Progenitor cell of endocrine pancreas (in vitro differentiated cells): ENCODE results near the gene TMEM81. TPM values are rescaled to one million over a fixed set of nuclear protein-coding genes. Genes with fewer than 3 reads are reported as not detected.

Experiments
- DNase-seq: peaks from one replicate; pipeline ENCODE4 v3.0.0; 2021; ENCODE audit warnings: low spot score; ENCODE audit not compliant: unreplicated experiment
- H3K27ac Mint-ChIP-seq: 2 replicates; pipeline ENCODE4 v1.8.0; 2021; ENCODE audit warnings: mild to moderate bottlenecking, moderate library complexity, mixed read lengths
- H3K27me3 Mint-ChIP-seq: 2 replicates; pipeline ENCODE4 v1.8.0; 2021; ENCODE audit warnings: mixed read lengths
- H3K36me3 Mint-ChIP-seq: 2 replicates; pipeline ENCODE4 v1.8.0; 2022; ENCODE audit warnings: mixed read lengths; ENCODE audit not compliant: insufficient read depth
- H3K4me1 Mint-ChIP-seq: 2 replicates; pipeline ENCODE4 v1.8.0; 2021; ENCODE audit warnings: low read depth, mixed read lengths
- H3K4me3 Mint-ChIP-seq: 2 replicates; pipeline ENCODE4 v1.8.0; 2021; ENCODE audit warnings: low read depth, mild to moderate bottlenecking, moderate library complexity, mixed read lengths
- H3K9me3 Mint-ChIP-seq: 2 replicates; pipeline ENCODE4 v1.8.0; 2021; ENCODE audit warnings: low read depth, mixed read lengths
- total RNA-seq: library from RNA; stranded (reverse); gene quantifications from 2 replicates; pipeline ENCODE4 v1.2.1, GENCODE V29; 2021
- TF ChIP-seq, protein P1 (sequence below): fragments of 200-600 bp; sonication (generic); IDR thresholded peaks from one replicate; pipeline ENCODE4 v1.5.0; 2021; ENCODE audit warnings: antibody characterized with exemption, mild to moderate bottlenecking; ENCODE audit not compliant: unreplicated experiment

TMEM81 gene
- total RNA-seq, 1 donor from 2014 or later: 5.1 TPM

GRCh38 chr1:205046870-205047269 is 37.4 kb downstream of the TMEM81 start:
- no peaks in the 10 kb centered on the region for H3K9me3 Mint-ChIP-seq
- no peak overlapping the region for H3K4me3 Mint-ChIP-seq
- no peaks in the 10 kb centered on the region for H3K4me1 Mint-ChIP-seq
- peaks cover 58% of the 10 kb centered on the region for H3K27me3 Mint-ChIP-seq
- no peak overlapping the region for H3K27ac Mint-ChIP-seq
- DNase-seq: no peak
- TF ChIP-seq, protein P1, sequence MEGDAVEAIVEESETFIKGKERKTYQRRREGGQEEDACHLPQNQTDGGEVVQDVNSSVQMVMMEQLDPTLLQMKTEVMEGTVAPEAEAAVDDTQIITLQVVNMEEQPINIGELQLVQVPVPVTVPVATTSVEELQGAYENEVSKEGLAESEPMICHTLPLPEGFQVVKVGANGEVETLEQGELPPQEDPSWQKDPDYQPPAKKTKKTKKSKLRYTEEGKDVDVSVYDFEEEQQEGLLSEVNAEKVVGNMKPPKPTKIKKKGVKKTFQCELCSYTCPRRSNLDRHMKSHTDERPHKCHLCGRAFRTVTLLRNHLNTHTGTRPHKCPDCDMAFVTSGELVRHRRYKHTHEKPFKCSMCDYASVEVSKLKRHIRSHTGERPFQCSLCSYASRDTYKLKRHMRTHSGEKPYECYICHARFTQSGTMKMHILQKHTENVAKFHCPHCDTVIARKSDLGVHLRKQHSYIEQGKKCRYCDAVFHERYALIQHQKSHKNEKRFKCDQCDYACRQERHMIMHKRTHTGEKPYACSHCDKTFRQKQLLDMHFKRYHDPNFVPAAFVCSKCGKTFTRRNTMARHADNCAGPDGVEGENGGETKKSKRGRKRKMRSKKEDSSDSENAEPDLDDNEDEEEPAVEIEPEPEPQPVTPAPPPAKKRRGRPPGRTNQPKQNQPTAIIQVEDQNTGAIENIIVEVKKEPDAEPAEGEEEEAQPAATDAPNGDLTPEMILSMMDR: no peak
- H3K36me3 Mint-ChIP-seq: no peaks in the 10 kb centered on the region

DNA sequence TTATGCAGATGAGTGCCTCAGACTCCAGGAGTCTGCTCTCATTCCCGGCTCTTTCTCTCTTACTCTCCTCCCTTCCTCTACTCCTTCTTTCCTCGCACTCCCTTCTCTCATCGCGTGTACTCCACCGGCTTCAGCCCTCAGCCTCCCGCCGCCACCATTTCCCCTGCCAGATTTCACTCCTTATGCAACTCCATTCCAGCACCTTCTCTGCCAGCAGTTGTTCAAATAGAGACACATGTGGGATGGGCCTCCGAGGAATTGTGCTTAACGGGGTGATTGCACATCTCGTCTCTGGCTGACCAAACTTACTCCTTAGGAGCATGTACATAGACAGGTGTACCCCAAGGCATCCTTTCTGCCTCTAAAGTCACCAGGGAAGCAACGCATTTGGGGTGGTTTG is 39.1 kb downstream of the TMEM81 start:
- Mint-ChIP-seq H3K36me3 (no peaks in the 10 kb centered on the region), H3K4me3 (no peak overlapping the region)

GRCh38 chr1:205044741-205045140 is 39.5 kb downstream of the TMEM81 start:
- no peaks in the 10 kb centered on the region for H3K36me3 Mint-ChIP-seq
- H3K27me3 Mint-ChIP-seq: peaks cover 72% of the 10 kb centered on the region
- no peaks in the 10 kb centered on the region for H3K4me1 Mint-ChIP-seq
- H3K27ac Mint-ChIP-seq: no peak overlapping the region
- TF ChIP-seq, protein P1: no peak
- no peaks in the 10 kb centered on the region for H3K9me3 Mint-ChIP-seq
- H3K4me3 Mint-ChIP-seq: no peak overlapping the region
- no peak for DNase-seq

More for the DNA sequence above, 39.1 kb downstream of the TMEM81 start:
- peaks cover 71% of the 10 kb centered on the region for H3K27me3 Mint-ChIP-seq
- no peak for DNase-seq
- H3K9me3 Mint-ChIP-seq: no peaks in the 10 kb centered on the region
- H3K27ac Mint-ChIP-seq: no peak overlapping the region
- H3K4me1 Mint-ChIP-seq: no peaks in the 10 kb centered on the region
- TF ChIP-seq, protein P1: no peak

DNA sequence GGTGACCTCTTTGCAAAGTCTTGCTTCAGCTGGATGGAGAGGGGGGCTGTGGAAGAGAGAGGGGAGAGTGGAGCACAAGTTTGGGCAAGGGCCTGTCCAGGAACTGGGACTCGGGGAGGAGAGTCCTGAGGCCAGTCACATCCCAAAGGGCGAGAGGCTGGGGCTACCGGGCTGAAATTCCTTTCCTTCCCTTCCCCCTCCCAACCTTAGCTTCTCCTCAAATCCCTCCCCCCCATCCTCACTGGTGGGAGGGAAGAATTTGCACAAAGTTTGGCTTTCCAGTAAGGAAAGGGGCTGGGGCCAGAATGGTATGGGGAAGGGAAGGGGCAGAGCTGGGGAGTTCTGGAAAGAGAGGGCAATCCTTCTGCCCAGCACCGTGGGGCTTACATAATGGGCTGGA is 40.4 kb downstream of the TMEM81 start:
- Mint-ChIP-seq H3K9me3 (no peaks in the 10 kb centered on the region), H3K4me1 (no peaks in the 10 kb centered on the region), H3K27ac (no peak overlapping the region), H3K4me3 (no peak overlapping the region), H3K36me3 (no peaks in the 10 kb centered on the region), H3K27me3 (peaks cover 72% of the 10 kb centered on the region)
- TF ChIP-seq, protein P1: no peak
- no peak for DNase-seq

- Mint-ChIP-seq H3K27ac (no peak within 1 kb of the TSS), H3K36me3 (no peaks in the 10 kb centered on the region), H3K4me3 (no peak within 1 kb of the TSS), H3K27me3 (peaks cover 69% of the 10 kb centered on the region), H3K9me3 (no peaks in the 10 kb centered on the region), H3K4me1 (no peaks in the 10 kb centered on the region)
- DNase-seq: no peak
- TF ChIP-seq, protein P1: no peak
Measured at GRCh38 chr1:205042911-205043806, 41.1 kb downstream of the TMEM81 start, which contains the start of gene CNTN2. TSS of gene CNTN2 (plus strand) at chr1:205043212. CDS start at chr1:205053186, 9,974 bp downstream.
